ENCODE measurements around the gene ZNF81.
A peak's percentile ranks its signal among the peaks of the same experiment; 100 is the strongest.

- TF ChIP-seq CTCF (conservative IDR thresholded peaks at IDR 0.05; ENCODE audit: low read depth in 2 of 2) (peak; percentile 69 to 79), EZH2phosphoT487 (IDR thresholded peaks at IDR 0.05; ENCODE audit: unreplicated experiment) (no peak), POLR2AphosphoS5 (IDR thresholded peaks at IDR 0.05; ENCODE audit: low read depth) (no peak), STAT1 (IDR thresholded peaks at IDR 0.05; ENCODE audit: unreplicated experiment) (no peak), REST (IDR thresholded peaks at IDR 0.05; ENCODE audit: unreplicated experiment) (no peak), ZNF114 (CRISPR knock-in tag; IDR thresholded peaks at IDR 0.05) (no peak), EZH2 (IDR thresholded peaks at IDR 0.05; ENCODE audit: low read depth, unreplicated experiment) (no peak), CREB1 (CRISPR knock-in tag; IDR thresholded peaks at IDR 0.05; ENCODE audit: low read depth) (no peak), ETS1 (IDR thresholded peaks at IDR 0.05) (no peak), JUNB (IDR thresholded peaks at IDR 0.05; ENCODE audit: unreplicated experiment) (no peak), ZNF462 (CRISPR knock-in tag; IDR thresholded peaks at IDR 0.05) (no peak), ZNF331 (CRISPR knock-in tag; IDR thresholded peaks at IDR 0.05; ENCODE audit: low read depth) (no peak)
Observed at GRCh38 chrX:47831788-47832187, 4.9 kb upstream of the ZNF81 start.

All from GM23338 (cell line).